Mammary epithelial cell (primary cell): ENCODE results near the gene ALG2.

Experiments used
- EZH2 ChIP-seq: IDR thresholded peaks from 2 replicates; pipeline ENCODE4 v1.6.1; 2012; ENCODE audit warnings: low read length, inconsistent platforms, borderline replicate concordance
- TF ChIP-seq, protein P1 (sequence below), 2 donors: IDR thresholded peaks in 1 of 2; conservative IDR thresholded peaks in 1 of 2; 2 replicates each; pipeline ENCODE4 v1.5.1; 2011 to 2012; ENCODE audit warnings: inconsistent platforms in 2 of 2, low read length in 2 of 2, mild to moderate bottlenecking in 2 of 2, control low read depth in 1 of 2, low read depth in 1 of 2; ENCODE audit not compliant: insufficient read depth in 1 of 2; ENCODE audit errors: extremely low read depth in 1 of 2

DNA sequence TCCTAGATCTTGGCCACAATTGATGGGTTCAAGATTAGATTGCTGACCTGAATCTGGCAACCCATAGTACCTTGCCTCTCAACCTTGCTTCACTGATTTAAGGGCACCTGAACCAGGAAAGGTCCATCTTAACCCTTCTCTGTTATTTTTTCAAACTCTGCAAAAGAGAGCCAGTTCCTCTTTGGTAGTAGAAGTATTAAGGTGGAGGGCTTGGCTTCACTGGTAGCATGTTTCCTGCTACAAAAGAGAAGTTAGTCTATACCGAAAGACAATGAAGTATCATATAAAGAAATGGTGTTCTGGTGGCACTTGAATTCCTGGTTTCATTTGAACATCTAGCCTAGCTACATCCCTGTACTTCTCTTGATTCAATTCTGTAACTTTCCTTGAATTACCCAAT is 8.5 kb downstream of the ALG2 start:
- TF ChIP-seq, protein P1, sequence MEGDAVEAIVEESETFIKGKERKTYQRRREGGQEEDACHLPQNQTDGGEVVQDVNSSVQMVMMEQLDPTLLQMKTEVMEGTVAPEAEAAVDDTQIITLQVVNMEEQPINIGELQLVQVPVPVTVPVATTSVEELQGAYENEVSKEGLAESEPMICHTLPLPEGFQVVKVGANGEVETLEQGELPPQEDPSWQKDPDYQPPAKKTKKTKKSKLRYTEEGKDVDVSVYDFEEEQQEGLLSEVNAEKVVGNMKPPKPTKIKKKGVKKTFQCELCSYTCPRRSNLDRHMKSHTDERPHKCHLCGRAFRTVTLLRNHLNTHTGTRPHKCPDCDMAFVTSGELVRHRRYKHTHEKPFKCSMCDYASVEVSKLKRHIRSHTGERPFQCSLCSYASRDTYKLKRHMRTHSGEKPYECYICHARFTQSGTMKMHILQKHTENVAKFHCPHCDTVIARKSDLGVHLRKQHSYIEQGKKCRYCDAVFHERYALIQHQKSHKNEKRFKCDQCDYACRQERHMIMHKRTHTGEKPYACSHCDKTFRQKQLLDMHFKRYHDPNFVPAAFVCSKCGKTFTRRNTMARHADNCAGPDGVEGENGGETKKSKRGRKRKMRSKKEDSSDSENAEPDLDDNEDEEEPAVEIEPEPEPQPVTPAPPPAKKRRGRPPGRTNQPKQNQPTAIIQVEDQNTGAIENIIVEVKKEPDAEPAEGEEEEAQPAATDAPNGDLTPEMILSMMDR (conservative IDR thresholded peaks at IDR 0.05 in 1 of 2, IDR thresholded peaks at IDR 0.05 in 1 of 2; ENCODE audit: extremely low read depth in 1 of 2, insufficient read depth in 1 of 2, low read depth in 1 of 2, low read length in 2 of 2) = no peak
- TF ChIP-seq EZH2 = no peak
